Measurements from ENCODE around the gene PLEKHH3.
"Not testable (repeated sequence)": the region's sequence is repeated elsewhere in the genome, so short reads cannot be mapped to it uniquely, and the experiment has no call there.

PLEKHH3 gene

GRCh38 chr17:42669977-42670788 lies 6.6 kb downstream of the PLEKHH3 start:
- DNase-seq = no peak

DNA sequence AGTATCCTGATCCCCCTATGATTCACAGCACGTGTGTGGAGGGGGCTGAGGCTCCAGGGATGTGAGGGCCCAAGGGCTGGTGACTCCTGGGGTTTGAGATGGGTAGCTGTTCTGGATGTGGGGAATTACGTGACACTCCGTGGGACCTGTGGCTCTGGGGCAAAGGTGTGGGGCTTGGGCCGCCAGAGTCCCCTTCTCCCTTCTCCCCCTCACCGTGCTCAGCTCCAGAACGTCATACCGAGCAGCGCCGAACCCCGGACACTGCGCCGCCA lies 7.2 kb downstream of the PLEKHH3 start:
- no peak for DNase-seq

- DNase-seq = peak; percentile 86
Observed at GRCh38 chr17:42667088-42667951, 9.5 kb downstream of the PLEKHH3 start.

DNA sequence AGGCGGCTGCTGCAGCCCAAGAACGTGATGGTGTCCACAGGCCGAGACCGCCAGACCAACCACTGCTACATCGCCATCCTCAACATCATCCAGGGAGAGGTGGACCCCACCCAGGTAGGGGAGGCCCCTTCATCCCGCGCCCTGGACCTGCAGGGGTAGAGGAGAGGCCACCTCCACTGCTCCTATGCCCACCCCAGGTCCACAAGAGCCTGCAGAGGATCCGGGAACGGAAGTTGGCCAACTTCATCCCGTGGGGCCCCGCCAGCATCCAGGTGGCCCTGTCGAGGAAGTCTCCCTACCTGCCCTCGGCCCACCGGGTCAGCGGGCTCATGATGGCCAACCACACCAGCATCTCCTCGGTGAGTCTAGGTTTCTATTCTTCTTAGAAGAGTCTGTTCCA lies 10.7 kb downstream of the PLEKHH3 start:
- not testable (repeated sequence) for DNase-seq

DNA sequence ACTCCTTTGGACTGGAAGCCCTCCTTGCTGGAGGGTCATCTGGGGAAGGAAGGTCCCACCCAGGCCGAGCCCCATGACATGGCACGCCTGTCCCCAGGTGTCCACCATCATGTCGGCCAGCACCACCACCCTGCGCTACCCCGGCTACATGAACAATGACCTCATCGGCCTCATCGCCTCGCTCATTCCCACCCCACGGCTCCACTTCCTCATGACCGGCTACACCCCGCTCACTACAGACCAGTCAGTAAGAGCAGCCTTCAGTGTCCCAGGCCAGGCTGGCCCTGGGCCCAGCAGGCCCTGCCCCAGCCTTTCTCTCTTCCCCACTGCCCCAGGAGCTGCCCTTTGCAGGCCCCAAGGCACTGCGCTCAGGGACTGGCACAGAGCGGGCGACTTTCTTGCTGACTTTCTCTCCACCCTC lies 11.2 kb downstream of the PLEKHH3 start:
- no peak for DNase-seq

DNA sequence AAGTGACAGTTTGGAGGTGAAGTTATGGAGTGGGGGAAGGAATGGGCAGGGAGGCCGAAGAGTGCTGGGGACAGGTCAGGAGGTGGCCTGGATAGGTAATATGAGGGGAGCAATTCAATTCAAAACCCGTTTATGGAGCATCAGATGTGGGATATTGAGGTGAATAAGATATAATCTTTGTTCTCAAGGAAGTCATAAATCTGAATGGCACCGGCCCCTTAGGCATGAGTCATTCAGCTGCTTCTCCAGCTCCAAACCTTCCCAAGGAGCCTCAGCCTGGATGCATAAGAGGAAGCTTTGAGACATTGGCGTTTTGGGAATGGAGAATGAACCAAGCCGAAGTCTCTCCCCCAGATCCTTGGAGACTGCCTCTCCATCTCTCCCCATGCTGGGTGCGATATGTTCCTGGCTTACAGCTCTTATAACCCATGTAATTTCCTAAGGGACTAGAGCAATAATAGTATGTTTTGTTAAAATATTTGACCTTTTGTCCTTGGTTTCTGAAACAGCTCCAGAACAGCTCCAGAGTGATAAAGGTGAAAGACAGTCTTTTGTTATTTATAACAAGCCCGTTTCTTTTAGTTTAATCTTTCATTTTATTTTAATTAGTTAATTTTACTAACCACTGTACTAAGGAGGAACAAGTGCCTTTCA lies 16.0 kb downstream of the PLEKHH3 start:
- DNase-seq = no peak

DNA sequence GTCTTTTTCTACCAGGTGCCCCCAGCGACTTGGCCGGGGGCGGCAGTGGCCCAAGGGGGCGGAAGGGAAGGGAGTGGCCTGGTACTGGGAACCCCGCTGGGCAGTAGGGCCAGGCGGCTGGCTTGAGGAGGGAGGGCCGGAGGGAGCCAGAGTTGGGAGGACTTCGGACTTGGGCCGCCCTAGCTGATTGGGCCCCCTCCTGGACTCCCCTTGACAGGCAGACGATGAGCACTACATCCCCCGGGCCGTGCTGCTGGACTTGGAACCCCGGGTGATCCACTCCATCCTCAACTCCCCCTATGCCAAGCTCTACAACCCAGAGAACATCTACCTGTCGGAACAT lies 16.9 kb downstream of the PLEKHH3 start:
- DNase-seq = not testable (repeated sequence)

DNA sequence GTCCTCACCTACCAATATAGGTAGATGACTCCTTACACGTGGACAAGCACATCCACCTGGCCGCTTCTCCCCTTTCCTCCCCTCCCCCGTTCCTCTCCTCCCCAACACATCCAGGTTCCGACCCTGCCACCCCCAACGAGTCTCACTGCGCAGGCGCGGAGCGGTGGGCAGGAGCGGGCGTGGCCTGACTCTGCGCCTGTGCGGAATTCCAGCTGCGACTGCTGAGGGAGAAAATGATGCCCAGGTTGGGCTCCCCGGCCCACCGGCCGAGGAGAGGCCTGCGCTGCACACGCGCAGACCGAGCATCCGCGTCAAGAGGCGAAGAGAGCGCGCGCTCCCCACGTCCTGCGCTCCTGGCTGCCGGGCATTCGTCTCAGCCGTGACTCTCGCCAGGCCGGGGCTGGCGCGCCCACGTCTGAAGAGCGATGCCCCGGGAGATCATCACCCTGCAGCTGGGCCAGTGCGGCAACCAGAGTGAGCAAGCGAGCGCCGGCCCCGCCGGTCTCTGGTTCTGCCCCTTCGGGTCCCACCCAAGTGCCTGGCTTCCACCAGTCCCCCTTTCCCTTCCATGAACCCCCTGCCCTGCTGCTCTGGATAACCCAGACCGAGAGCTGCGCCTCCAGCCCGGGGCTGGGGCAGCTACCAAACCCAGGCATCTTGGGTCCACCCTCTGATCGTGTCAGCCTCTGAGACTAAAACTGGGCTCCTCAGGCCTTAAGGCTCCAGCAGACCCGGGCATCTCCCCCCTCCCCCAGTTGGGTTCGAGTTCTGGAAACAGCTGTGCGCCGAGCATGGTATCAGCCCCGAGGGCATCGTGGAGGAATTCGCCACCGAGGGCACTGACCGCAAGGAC lies 17.5 kb downstream of the PLEKHH3 start, which contains the start of gene TUBG2:
Gene TUBG2, plus strand, starts transcription at position 206 of the 853 bp plus-strand sequence. Its CDS starts 220 bp downstream, at position 426.
- DNase-seq = peak; percentile 72

DNA sequence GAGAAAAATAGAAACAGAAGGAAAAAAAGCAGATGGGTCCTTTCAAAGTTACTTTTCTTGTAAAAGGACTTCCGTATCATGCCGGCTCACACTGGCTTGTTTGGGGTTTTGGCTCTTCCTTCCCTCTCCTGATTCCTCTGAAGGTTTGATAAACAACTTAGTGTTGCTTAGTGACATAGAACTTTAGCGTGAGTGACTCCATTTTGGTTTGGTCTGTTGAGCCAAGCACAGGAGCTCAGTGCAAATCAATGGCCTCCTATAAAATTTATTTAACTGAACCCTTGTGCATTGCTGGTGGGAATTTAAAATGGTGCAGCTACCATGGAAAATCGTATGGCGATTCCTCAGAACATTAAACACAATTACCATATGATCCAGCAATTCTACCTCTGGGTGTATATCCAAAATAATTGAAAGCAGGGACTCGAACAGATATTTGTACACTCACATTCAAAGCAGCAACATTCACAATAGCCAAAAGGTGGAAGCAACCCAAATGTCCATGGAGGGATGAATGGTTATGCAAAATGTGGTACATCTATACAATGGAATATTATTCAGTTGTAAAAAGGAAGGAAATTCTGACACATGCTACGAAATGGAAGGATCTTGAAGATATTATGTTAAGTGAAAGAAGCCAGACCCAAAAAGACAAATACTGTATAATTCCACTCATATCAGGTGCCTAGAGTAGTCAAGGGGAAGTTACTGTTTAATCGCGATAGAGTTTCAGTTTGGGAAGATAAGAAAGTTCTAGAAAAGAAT lies 18.8 kb downstream of the PLEKHH3 start:
- DNase-seq = no peak

- no peak for DNase-seq
Observed at GRCh38 chr17:42655528-42655927, 21.3 kb downstream of the PLEKHH3 start.

DNA sequence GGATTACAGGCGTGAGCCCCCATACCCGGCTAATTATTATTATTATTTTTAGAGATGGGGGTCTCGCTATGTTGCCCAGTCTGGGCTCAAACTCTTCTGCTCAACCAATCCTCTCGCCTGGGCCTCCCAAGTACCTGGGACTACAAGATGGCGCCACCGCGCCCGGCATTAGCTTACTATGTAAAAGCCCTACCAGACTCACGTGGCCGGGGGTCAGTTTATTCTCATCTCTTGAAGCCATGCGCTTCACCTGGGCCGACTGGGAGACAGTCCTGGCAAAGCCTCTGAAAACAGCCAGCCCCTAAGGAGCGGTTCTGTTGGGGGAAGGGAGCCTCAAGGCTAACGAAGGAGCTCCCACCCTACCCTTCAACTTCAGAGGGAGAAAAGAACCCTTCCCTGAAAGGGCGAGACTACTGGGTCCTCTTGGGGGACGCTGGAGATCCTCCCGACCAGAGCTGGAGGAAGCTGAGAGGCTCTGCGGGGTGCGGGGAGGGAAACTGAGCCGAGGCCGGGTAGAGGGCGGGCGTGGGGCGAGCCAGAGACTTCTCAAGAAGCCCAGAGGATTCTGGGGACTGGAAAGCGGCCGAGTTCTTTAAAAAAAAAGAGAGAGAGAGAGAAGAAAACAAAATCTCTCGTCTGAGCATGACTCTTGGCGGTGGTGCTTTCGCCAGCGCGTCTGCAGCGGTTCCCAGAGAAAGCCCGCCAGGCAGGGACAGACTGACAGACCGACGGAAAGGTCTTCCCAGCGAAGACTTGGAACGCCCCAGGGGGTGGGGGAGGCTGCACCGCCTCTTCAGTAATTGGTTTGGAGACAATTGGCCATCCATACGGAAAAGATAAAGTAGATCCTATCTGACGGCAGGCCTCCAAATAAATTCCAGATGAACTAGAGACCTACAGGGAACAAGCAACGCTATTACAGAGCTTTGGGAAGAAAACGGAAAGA lies 23.3 kb downstream of the PLEKHH3 start:
- DNase-seq = peak; percentile 38

DNA sequence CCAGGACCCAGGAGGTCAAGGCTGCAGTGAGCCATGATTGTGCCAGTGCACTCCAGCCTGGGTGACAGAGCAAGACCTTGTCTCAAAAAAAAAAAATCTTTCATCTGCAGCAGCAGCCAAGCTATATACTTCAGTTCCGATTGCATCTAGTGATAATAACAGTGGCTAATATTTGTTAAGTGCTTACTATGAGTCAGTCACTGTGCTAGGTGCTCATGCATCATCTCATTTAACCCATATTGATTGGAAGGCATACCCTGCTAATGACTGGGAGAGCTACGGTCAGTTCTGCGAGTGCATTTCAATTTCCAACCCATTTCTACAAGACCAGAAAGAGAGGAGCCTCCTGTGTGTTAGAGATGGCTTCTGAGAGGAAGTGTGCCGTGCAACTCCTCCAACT lies 25.4 kb downstream of the PLEKHH3 start:
- DNase-seq = no peak

DNA sequence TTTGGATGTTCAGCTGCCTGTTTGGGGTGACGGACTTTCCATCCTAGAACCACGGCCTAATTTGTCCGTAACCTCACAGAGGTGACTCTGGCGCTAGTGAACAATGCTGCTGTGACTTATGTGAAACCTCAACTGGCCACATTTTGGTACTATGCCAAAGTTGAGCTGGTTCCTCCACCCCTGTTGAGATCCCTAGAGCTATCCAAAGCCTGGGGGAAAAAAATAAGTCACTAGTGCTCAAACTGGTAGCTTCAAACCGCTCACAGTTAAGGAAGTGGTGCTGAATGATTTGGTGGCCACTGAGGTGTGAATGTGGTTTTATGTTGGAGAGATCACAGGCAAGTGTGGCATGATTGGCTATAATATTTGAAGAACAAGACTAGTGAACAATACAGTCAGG lies 29.0 kb downstream of the PLEKHH3 start:
- no peak for DNase-seq

- DNase-seq = no peak
Observed at GRCh38 chr17:42642336-42642735, 34.5 kb downstream of the PLEKHH3 start.

DNA sequence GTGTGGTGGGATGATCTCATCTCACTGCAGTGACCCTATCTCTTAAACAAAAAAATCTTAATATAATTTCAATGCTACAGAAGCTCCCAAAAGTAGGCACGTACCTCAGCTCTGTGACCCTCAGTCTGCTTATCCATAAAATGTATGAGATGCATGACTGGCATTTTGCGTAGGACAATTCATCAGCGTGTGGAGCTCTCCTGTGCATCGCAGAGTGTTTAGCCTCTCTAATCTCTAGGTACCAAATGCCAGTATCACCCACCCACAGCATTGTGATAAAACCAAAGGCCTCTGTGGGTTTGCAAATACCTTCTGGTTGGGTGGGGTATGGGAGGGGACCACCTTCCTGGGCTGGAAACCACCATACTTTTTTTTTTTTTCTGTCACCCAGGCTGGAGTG lies 36.7 kb downstream of the PLEKHH3 start:
- DNase-seq = no peak

DNA sequence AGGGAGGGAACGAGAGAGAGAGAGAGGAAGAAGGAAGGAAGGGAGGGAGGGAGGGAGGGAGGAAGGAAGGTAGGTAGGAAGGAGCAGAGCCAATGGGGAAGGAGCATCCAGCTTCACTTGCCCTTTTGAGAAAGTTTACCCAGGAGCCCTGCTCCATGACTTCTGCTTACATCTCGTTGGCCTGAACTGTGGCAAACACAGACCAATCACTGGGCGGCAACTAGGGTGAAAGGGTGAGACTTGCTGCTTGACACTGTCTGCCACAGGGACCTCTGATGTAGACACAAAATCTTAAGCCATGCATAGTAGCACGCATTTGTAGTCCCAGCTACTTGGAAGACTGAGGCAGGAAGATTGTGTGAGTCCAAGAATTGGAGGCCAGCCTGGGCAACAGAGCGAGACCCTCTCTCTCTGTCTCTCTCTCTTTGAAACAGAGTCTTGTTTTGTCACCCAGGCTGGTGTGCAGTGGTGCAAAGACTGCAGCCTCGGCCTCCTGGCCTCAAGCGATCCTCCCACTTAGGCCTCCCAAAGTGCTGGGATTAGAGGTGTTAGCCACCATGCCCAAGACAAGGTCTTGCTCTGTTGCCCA lies 37.2 kb downstream of the PLEKHH3 start:
- no peak for DNase-seq

- DNase-seq = no peak
Observed at GRCh38 chr17:42632949-42633444, 43.8 kb downstream of the PLEKHH3 start.

GRCh38 chr17:42629411-42630009 lies 47.3 kb downstream of the PLEKHH3 start:
- no peak for DNase-seq

DNA sequence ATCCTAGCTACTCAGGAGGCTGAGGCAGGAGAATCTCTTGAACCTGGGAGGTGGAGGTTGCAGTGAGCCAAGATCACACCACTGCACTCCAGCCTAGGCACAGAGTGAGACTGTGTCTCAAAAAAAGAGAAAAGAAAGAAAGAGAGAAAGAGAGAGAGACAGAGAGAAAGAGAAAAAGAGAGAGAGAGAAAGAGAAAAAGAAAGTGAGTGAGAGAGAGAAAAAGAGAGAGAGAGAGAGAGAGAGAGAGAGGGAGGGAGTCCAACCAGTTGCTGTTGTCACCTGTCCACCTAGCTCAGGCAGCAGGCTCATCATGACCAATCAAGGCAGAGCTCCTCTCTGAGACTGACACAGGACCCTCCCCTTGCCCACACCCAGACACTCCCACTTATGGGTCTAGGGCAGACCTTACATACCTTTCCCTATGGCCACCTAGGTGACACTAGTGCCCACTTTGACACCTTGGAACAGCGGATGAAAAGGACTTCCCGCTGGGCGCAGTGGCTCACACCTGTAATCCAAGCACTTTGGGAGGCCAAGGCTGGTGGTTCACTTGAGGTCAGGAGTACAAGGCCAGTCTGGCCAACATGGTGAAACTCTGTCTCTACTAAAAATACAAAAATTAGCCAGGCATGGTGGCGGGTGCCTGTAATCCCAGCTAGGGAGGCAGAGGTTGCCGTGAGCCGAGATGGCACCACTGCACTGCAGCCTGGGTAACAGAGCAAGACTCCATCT lies 49.6 kb downstream of the PLEKHH3 start:
- not testable (repeated sequence) for DNase-seq
